CD14-positive monocyte (primary cell): ENCODE measurements around the gene ZFHX3. TPM values are rescaled to one million over a fixed set of nuclear protein-coding genes. Genes with fewer than 3 reads are reported as not detected.

Experiments
- DNase-seq, 3 donors: peaks; one replicate each; pipeline ENCODE4 v3.0.0-alpha.2; 2011 to 2022
- H2AFZ ChIP-seq: 2 replicates; pipeline ENCODE4 v1.6.0; 2012; ENCODE audit warnings: mild to moderate bottlenecking, low read depth, low read length, inconsistent platforms; ENCODE audit not compliant: insufficient read depth, poor library complexity, severe bottlenecking
- H3K27ac ChIP-seq, 2 donors: 1 replicate in 1 of 2; 2 replicates in 1 of 2; pipeline ENCODE4 v1.5.1; 2012 to 2013; ENCODE audit warnings: low read length in 2 of 2, control low read depth in 1 of 2, inconsistent platforms in 1 of 2, low read depth in 1 of 2, mild to moderate bottlenecking in 1 of 2
- H3K27me3 ChIP-seq, 2 donors: one replicate each; pipeline versions ENCODE4 v1.6.0 to v1.6.1; 2011 to 2013; ENCODE audit warnings: low read length in 2 of 2; ENCODE audit not compliant: control insufficient read depth in 2 of 2, insufficient read depth in 2 of 2
- H3K36me3 ChIP-seq, 2 donors: replicated peaks in 1 of 2; 1 replicate in 1 of 2; 2 replicates in 1 of 2; pipeline versions ENCODE4 v1.5.1 to v1.6.1; 2012 to 2013; ENCODE audit warnings: low read length in 2 of 2, control low read depth in 1 of 2, inconsistent platforms in 1 of 2, mild to moderate bottlenecking in 1 of 2; ENCODE audit not compliant: insufficient read depth in 2 of 2, control insufficient read depth in 1 of 2
- H3K4me1 ChIP-seq, 2 donors: 1 replicate in 1 of 2; 2 replicates in 1 of 2; pipeline versions ENCODE4 v1.5.1 to v1.6.1; 2012 to 2013; ENCODE audit warnings: low read length in 2 of 2, control low read depth in 1 of 2, inconsistent platforms in 1 of 2, mild to moderate bottlenecking in 1 of 2, moderate library complexity in 1 of 2; ENCODE audit not compliant: insufficient read depth in 2 of 2, control insufficient read depth in 1 of 2
- H3K4me2 ChIP-seq: replicated peaks from 2 replicates; pipeline ENCODE3; 2012; ENCODE audit warnings: low read length, moderate library complexity, mild to moderate bottlenecking; ENCODE audit not compliant: poor library complexity, severe bottlenecking; ENCODE audit errors: extremely low read depth
- H3K4me3 ChIP-seq, 3 experiments: fragments of 200-600 bp in 1 of 3; sonication (generic) in 1 of 3; replicated peaks in 1 of 3; 1 replicate in 2 of 3; 2 replicates in 1 of 3; pipeline ENCODE4 v1.5.1; 2011 to 2013; ENCODE audit warnings: low read length in 3 of 3, mild to moderate bottlenecking in 3 of 3, control low read depth in 2 of 3, low read depth in 2 of 3, inconsistent platforms in 1 of 3, moderate library complexity in 1 of 3
- H3K79me2 ChIP-seq: 2 replicates; pipeline ENCODE4 v1.6.0; 2012; ENCODE audit warnings: mild to moderate bottlenecking, control low read depth, inconsistent platforms, low read length, moderate library complexity; ENCODE audit not compliant: insufficient read depth
- H3K9ac ChIP-seq: 2 replicates; pipeline ENCODE4 v1.6.0; 2017; ENCODE audit warnings: low read length, mild to moderate bottlenecking; ENCODE audit not compliant: insufficient read depth, poor library complexity, severe bottlenecking
- H3K9me3 ChIP-seq, 2 donors: replicated peaks in 1 of 2; 1 replicate in 1 of 2; 2 replicates in 1 of 2; pipeline versions ENCODE4 v1.5.1 to v1.6.1; 2012 to 2013; ENCODE audit warnings: low read length in 2 of 2, control low read depth in 1 of 2; ENCODE audit not compliant: control insufficient read depth in 1 of 2, insufficient read depth in 1 of 2
- H4K20me1 ChIP-seq: 2 replicates; pipeline ENCODE4 v1.6.0; 2012; ENCODE audit warnings: mild to moderate bottlenecking, low read length, control low read depth, moderate library complexity; ENCODE audit not compliant: insufficient read depth
- H3K27ac Mint-ChIP-seq, 7 donors: one replicate each; pipeline ENCODE4 v1.8.0; 2020; ENCODE audit warnings: mild to moderate bottlenecking in 7 of 7, mixed read lengths in 7 of 7, moderate library complexity in 6 of 7, inconsistent platforms in 2 of 7
- H3K27me3 Mint-ChIP-seq, 3 donors: one replicate each; pipeline ENCODE4 v1.8.0; 2021 to 2022; ENCODE audit warnings: low read depth in 3 of 3, mild to moderate bottlenecking in 3 of 3, mixed read lengths in 3 of 3, moderate library complexity in 3 of 3, inconsistent platforms in 1 of 3
- H3K36me3 Mint-ChIP-seq, 2 donors: one replicate each; pipeline ENCODE4 v1.8.0; 2020; ENCODE audit warnings: mixed read lengths in 2 of 2, inconsistent platforms in 1 of 2, mild to moderate bottlenecking in 1 of 2
- H3K4me1 Mint-ChIP-seq: one replicate; pipeline ENCODE4 v1.8.0; 2020; ENCODE audit warnings: mild to moderate bottlenecking, mixed read lengths
- H3K4me3 Mint-ChIP-seq, 2 donors: one replicate each; pipeline ENCODE4 v1.8.0; 2020; ENCODE audit warnings: mild to moderate bottlenecking in 2 of 2, mixed read lengths in 2 of 2, moderate library complexity in 1 of 2
- H3K9me3 Mint-ChIP-seq, 7 donors: one replicate each; pipeline ENCODE4 v1.8.0; 2020 to 2022; ENCODE audit warnings: mixed read lengths in 7 of 7, mild to moderate bottlenecking in 6 of 7, moderate library complexity in 6 of 7, inconsistent platforms in 2 of 7
- WGBS: methylation state at CpG from one replicate; pipeline ENCODE4 v1.1.5; 2013; ENCODE audit warnings: missing lambda C conversion rate; ENCODE audit not compliant: insufficient coverage; 5-methylcytosine and 5-hydroxymethylcytosine counted together
- intact Hi-C, 2 donors: fragments of 100-400 bp; cut with micrococcal nuclease; formaldehyde crosslinking; loops; one replicate each; pipeline versions ENCODE4 v1.15.0 to v1.15.1; 2023
- polyA plus RNA-seq, 3 donors: library from polyadenylated mRNA; depleted of rRNA in 1 of 3; unstranded in 2 of 3; stranded (reverse) in 1 of 3; fragments of 300-500 nt in 2 of 3; fragments of >200 nt in 1 of 3; fragmentation: Illumina TruSeq in 2 of 3; gene quantifications; 1 replicate in 2 of 3; 2 replicates in 1 of 3; pipeline ENCODE4 v1.2.3, GENCODE V29; 2012 to 2021
- TF ChIP-seq, protein P1 (sequence below): fragments of 200-600 bp; IDR thresholded peaks from one replicate; pipeline ENCODE4 v1.8.0; 2022; ENCODE audit warnings: antibody characterized with exemption, mild to moderate bottlenecking

ZFHX3 gene
- polyA plus RNA-seq, 3 donors = 0.42 to 4.2 (median 0.43) TPM

- Histone ChIP-seq H3K9me3 (no peaks in the 10 kb centered on the region), H2AFZ (no peak overlapping the region), H3K9ac (no peak overlapping the region), H3K4me2 (no peak overlapping the region), H3K4me3 (no peak overlapping the region), H4K20me1 (no peaks in the 10 kb centered on the region), H3K36me3 (peaks cover 6 to 45% of the 10 kb centered on the region in 2 donors), H3K27ac (no peak overlapping the region), H3K79me2 (no peaks in the 10 kb centered on the region), H3K27me3 (no peaks in the 10 kb centered on the region), H3K4me1 (no peaks in the 10 kb centered on the region)
- TF ChIP-seq, protein P1, sequence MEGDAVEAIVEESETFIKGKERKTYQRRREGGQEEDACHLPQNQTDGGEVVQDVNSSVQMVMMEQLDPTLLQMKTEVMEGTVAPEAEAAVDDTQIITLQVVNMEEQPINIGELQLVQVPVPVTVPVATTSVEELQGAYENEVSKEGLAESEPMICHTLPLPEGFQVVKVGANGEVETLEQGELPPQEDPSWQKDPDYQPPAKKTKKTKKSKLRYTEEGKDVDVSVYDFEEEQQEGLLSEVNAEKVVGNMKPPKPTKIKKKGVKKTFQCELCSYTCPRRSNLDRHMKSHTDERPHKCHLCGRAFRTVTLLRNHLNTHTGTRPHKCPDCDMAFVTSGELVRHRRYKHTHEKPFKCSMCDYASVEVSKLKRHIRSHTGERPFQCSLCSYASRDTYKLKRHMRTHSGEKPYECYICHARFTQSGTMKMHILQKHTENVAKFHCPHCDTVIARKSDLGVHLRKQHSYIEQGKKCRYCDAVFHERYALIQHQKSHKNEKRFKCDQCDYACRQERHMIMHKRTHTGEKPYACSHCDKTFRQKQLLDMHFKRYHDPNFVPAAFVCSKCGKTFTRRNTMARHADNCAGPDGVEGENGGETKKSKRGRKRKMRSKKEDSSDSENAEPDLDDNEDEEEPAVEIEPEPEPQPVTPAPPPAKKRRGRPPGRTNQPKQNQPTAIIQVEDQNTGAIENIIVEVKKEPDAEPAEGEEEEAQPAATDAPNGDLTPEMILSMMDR = no peak
- peaks cover 0 to 2% (median 0%) of the 10 kb centered on the region in 3 donors for H3K27me3 Mint-ChIP-seq
- no peak for DNase-seq
- intact Hi-C loops = no loop called here
- H3K36me3 Mint-ChIP-seq = peaks cover 30 to 32% of the 10 kb centered on the region in 2 donors
- WGBS = 100% methylated on average over 1 of the region's 2 CpGs
- peak overlapping the region in 1 of 7 donors; percentile 54 for H3K27ac Mint-ChIP-seq
- H3K9me3 Mint-ChIP-seq = peaks cover 0 to 3% (median 0%) of the 10 kb centered on the region in 7 donors
- peaks cover 7% of the 10 kb centered on the region for H3K4me1 Mint-ChIP-seq
- no peak overlapping the region for H3K4me3 Mint-ChIP-seq
These were observed 237.4 kb downstream of the ZFHX3 start for GRCh38 chr16:72810480-72810879.

GRCh38 chr16:72809446-72809845 lies 238.5 kb downstream of the ZFHX3 start:
- WGBS = no CpG with 5 or more reads among the region's 4 CpGs
- no peaks in the 10 kb centered on the region for H4K20me1 ChIP-seq
- Mint-ChIP-seq H3K36me3 (peaks cover 30 to 32% of the 10 kb centered on the region in 2 donors), H3K4me3 (no peak overlapping the region), H3K9me3 (peaks cover 0 to 3% (median 0%) of the 10 kb centered on the region in 7 donors), H3K27ac (no peak overlapping the region), H3K4me1 (peaks cover 7% of the 10 kb centered on the region), H3K27me3 (peaks cover 0 to 2% (median 2%) of the 10 kb centered on the region in 3 donors)
- H2AFZ ChIP-seq = no peak overlapping the region
- DNase-seq = no peak
- no peaks in the 10 kb centered on the region for H3K27me3 ChIP-seq
- H3K36me3 ChIP-seq = peaks cover 6 to 45% of the 10 kb centered on the region in 2 donors
- no peak overlapping the region for H3K9ac ChIP-seq
- TF ChIP-seq, protein P1 = no peak
- no peak overlapping the region for H3K27ac ChIP-seq
- no peaks in the 10 kb centered on the region for H3K4me1 ChIP-seq
- no peak overlapping the region for H3K4me3 ChIP-seq
- H3K9me3 ChIP-seq = no peaks in the 10 kb centered on the region
- no peaks in the 10 kb centered on the region for H3K79me2 ChIP-seq
- intact Hi-C loops = no loop called here
- H3K4me2 ChIP-seq = no peak overlapping the region
